Spinal cord (tissue), 10 donors: ENCODE measurements around the gene CLEC2A. TPM values are rescaled to one million over a fixed set of nuclear protein-coding genes. Genes with fewer than 3 reads are reported as not detected.

Source experiments
- DNase-seq, 6 donors: peaks; one replicate each; pipeline versions ENCODE4 v3.0.0 to v3.0.0-alpha.2; 2013 to 2015; ENCODE audit warnings: low spot score in 6 of 6, low read depth in 4 of 6
- H3K27ac ChIP-seq: one replicate; pipeline ENCODE4 v1.5.1; 2013; ENCODE audit warnings: low read depth, low read length, control low read depth
- H3K27me3 ChIP-seq: one replicate; pipeline ENCODE4 v1.6.1; 2013; ENCODE audit warnings: low read length; ENCODE audit not compliant: control insufficient read depth, insufficient read depth
- H3K36me3 ChIP-seq: one replicate; pipeline ENCODE4 v1.6.1; 2013; ENCODE audit warnings: low read length; ENCODE audit not compliant: control insufficient read depth, insufficient read depth
- H3K4me1 ChIP-seq: one replicate; pipeline ENCODE4 v1.6.1; 2013; ENCODE audit warnings: low read length; ENCODE audit not compliant: control insufficient read depth, insufficient read depth
- H3K4me3 ChIP-seq: one replicate; pipeline ENCODE4 v1.5.1; 2013; ENCODE audit warnings: low read depth, low read length, control low read depth
- H3K9me3 ChIP-seq: one replicate; pipeline ENCODE4 v1.6.1; 2013; ENCODE audit warnings: low read length; ENCODE audit not compliant: control insufficient read depth, insufficient read depth
- WGBS: methylation state at CpG from one replicate; pipeline ENCODE4 v1.1.5; 2013; ENCODE audit warnings: missing lambda C conversion rate; ENCODE audit not compliant: insufficient coverage; 5-methylcytosine and 5-hydroxymethylcytosine counted together
- polyA plus RNA-seq, 2 donors: library from polyadenylated mRNA; unstranded; fragments of 120-200 nt; gene quantifications; one replicate each; pipeline ENCODE4 v1.2.1, GENCODE V29; 2013; ENCODE audit not compliant: insufficient read length in 2 of 2
- total RNA-seq, 2 donors: library from RNA; depleted of rRNA in 1 of 2; stranded (reverse); fragments of 120-200 nt in 1 of 2; fragments of >200 nt in 1 of 2; gene quantifications; one replicate each; pipeline versions ENCODE4 v1.2.3 to v1.2.4, GENCODE V29; 2013 to 2014
- donor health status: healthy.

CLEC2A gene
- total and polyA plus RNA-seq, 4 donors, result 0.17 TPM; not detected in 3

DNA sequence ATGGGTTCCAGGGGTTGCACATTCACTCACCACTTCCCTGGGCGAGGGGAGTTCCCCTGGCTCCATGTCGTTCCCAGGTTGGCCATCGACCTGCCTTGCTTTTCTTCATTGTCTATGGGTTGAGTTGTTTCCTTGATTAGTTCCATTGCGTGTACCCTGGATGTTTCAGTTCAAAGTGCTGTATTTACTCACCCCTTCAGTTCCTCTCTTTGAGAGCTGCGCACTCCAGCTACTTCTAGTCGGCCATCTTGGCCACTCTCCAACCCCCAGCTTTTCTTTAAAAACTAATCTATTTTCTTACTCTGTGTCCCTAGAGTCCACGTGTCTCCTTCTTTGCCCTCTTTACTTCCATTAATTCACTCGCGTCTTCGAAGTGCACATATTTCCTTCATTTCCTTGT, 11.7 kb downstream of the CLEC2A start:
- no peak overlapping the region for H3K27ac ChIP-seq
- 81% methylated on average over 4 of the region's 10 CpGs for WGBS
- peaks cover 2% of the 10 kb centered on the region for H3K9me3 ChIP-seq
- H3K36me3 ChIP-seq, result no peaks in the 10 kb centered on the region
- no peak for DNase-seq
- no peaks in the 10 kb centered on the region for H3K27me3 ChIP-seq
- H3K4me3 ChIP-seq, result no peak overlapping the region
- no peaks in the 10 kb centered on the region for H3K4me1 ChIP-seq

DNA sequence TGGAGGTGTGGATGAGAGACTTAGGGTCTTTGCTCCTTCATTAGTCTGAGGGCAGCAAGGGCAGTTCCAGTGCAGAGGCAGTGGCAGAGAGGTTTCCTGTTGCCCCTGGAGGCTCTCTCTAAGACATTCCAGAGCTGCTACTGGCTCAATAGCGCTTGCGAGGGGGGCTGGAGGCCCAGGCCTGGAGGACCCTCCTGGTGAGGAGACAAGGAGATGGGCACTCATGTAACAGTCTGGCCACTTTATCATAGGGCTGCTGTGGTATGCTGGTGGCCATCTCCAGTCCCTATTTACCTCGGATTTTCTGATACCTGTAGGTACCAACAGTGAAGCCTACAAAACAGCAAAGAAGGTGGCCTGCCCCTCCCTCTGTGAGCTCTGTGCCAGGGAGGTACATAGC, 12.7 kb downstream of the CLEC2A start:
- 100% methylated on average over 2 of the region's 3 CpGs for WGBS
- Histone ChIP-seq H3K9me3 (peaks cover 2% of the 10 kb centered on the region), H3K27me3 (no peaks in the 10 kb centered on the region), H3K27ac (no peak overlapping the region), H3K36me3 (no peaks in the 10 kb centered on the region), H3K4me3 (no peak overlapping the region), H3K4me1 (no peaks in the 10 kb centered on the region)
- DNase-seq, result no peak

DNA sequence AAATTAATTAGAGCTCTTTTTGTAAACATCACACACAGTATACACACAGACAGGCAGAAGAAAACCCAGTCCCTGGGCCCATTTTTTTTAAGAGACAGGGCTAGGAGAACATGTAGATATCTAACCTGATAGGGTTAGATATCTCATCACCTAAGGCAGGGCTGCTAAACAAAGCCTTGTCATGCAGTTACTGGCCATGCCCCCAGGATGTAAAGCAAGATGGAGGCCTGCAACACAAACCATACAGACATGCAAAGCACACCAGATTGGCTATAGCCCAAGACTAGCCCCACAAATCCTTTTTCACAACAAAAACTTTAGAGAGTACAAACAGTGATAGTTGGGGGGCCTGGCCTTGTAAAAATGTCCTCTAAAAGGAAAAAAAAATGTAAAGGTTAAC, 20.5 kb downstream of the CLEC2A start:
- Histone ChIP-seq H3K4me1 (no peaks in the 10 kb centered on the region), H3K36me3 (no peaks in the 10 kb centered on the region), H3K9me3 (no peaks in the 10 kb centered on the region), H3K4me3 (no peak overlapping the region), H3K27ac (no peak overlapping the region), H3K27me3 (no peaks in the 10 kb centered on the region)
- no peak for DNase-seq

DNA sequence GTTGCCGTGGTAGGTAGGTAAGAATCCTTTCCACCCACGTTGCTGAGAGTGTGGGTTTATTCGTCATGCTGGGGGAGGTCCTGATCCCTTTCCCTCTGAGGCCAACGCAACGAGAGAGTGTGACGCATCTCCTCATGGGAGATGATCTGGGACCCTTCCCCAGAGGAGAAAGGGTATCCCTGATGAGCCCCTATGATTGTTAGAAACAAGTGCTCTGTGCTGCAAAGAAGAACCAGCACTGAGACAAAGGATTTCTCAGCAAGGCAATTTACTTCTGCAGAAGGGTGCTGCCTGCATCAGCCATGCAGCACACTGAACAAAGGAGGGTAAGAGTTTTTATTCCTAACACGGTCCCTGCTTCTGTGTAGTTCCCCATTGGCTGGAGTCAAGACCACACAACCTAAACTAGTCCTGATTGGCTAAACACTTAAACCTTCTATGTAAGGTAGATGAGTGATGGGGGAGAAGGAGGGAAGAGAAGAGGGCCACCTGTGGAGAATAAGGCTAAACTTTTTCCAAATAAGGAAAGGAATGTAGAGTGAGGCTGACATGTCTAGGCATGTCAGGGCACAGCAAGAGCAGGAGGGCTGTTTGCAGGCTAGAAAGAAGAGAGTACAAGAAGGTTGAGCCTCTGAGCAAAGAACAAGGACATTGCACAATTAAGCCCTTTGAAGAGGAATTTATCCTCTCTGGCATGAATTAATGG, 21.3 kb downstream of the CLEC2A start:
- Histone ChIP-seq H3K4me1 (no peaks in the 10 kb centered on the region), H3K4me3 (no peak overlapping the region), H3K36me3 (no peaks in the 10 kb centered on the region), H3K9me3 (no peaks in the 10 kb centered on the region), H3K27me3 (no peaks in the 10 kb centered on the region), H3K27ac (no peak overlapping the region)
- 90% methylated on average over 6 of the region's 7 CpGs for WGBS
- no peak for DNase-seq

DNA sequence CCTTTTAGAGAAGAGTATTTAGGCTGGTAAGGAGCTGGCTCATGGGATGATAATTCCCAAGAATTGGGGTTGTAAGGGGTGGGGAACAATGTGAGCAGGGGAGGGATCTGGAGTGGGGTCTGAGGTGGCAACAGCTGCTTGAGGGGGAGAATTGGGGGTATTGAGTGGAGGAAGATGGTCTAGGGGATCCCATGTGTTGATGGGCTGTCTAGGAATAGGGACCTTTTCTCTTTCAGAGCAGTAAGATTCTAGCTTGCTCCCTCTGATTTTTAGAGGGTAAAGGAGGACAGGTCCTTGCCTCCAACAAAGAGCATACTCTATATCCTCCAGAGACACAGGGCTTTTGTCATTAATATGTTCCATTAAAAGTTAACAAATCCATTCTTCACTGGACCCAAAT, 22.4 kb downstream of the CLEC2A start:
- no peaks in the 10 kb centered on the region for H3K27me3 ChIP-seq
- no peaks in the 10 kb centered on the region for H3K9me3 ChIP-seq
- H3K27ac ChIP-seq, result no peak overlapping the region
- no peak overlapping the region for H3K4me3 ChIP-seq
- no peaks in the 10 kb centered on the region for H3K4me1 ChIP-seq
- H3K36me3 ChIP-seq, result no peaks in the 10 kb centered on the region
- no peak for DNase-seq

DNA sequence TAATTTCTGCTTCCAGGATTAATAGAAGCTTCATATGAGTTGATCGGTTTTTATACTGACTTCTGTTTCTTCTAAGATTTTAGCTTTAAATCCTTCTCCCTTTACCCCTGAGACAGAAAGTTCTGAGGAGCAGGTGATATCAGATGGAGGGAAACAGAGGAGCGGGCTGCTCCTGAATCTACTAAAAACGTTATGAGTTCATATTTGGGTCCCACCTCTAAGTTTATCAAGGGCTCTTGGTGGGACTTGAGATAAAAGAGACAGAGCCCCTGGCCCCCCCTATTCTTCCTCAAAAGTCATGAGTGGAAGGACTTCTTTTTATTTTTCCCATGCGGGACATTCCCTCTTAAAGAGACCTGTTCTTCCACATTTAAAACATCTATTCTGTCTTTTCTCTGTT, 23.8 kb downstream of the CLEC2A start:
- WGBS, result 100% methylated on average over 2 of the region's 4 CpGs
- no peak overlapping the region for H3K27ac ChIP-seq
- no peak for DNase-seq
- no peaks in the 10 kb centered on the region for H3K9me3 ChIP-seq
- H3K4me1 ChIP-seq, result no peaks in the 10 kb centered on the region
- H3K36me3 ChIP-seq, result no peaks in the 10 kb centered on the region
- no peaks in the 10 kb centered on the region for H3K27me3 ChIP-seq
- no peak overlapping the region for H3K4me3 ChIP-seq

DNA sequence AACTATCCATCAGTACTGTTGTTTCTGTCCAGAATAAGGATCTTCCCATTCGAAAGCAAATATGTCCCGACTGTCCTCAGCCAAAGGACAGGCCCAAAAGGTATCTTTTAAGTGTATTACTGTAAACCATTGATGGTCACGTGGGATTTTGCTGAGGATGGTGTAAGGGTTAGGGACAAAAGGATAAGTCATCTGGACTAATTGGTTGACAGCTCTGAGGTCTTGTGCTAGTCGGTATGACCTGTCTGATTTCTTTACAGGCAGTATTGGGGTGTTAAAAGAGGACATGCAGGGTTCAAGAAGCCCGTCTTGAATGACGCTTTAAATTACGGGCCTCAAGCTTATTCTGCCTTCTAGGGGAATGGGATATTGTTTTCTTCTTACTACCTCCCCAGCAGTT, 24.4 kb downstream of the CLEC2A start:
- 86% methylated on average over 4 of the region's 7 CpGs for WGBS

DNA sequence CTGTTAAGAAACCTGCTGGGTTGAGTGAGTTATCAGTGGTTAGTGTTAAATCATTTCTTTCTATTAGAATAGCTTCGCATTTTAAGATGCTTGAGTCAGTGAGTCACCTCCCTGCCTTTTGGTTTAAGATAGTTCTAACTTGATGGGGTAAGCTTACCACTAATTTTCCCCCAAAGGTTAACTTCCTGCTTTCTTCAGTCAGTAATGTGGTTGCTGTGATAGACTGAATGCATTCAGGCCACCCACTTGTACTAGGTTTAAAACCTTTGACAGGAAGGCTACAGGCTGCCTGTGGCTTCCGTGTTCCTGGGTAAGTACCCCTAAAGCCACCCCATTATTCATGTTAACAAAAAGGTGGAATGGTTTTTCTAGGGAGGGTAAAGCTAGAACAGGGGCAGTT, 25.3 kb downstream of the CLEC2A start:
- no peaks in the 10 kb centered on the region for H3K27me3 ChIP-seq
- no peak for DNase-seq
- no peaks in the 10 kb centered on the region for H3K36me3 ChIP-seq
- WGBS, result no CpG with 5 or more reads among the region's 2 CpGs
- H3K27ac ChIP-seq, result no peak overlapping the region
- H3K4me3 ChIP-seq, result no peak overlapping the region
- H3K9me3 ChIP-seq, result no peaks in the 10 kb centered on the region
- no peaks in the 10 kb centered on the region for H3K4me1 ChIP-seq

More for the DNA sequence above, 24.4 kb downstream of the CLEC2A start:
- Histone ChIP-seq H3K36me3 (no peaks in the 10 kb centered on the region), H3K4me1 (no peaks in the 10 kb centered on the region), H3K27me3 (no peaks in the 10 kb centered on the region), H3K4me3 (no peak overlapping the region), H3K9me3 (no peaks in the 10 kb centered on the region), H3K27ac (no peak overlapping the region)
- no peak for DNase-seq

DNA sequence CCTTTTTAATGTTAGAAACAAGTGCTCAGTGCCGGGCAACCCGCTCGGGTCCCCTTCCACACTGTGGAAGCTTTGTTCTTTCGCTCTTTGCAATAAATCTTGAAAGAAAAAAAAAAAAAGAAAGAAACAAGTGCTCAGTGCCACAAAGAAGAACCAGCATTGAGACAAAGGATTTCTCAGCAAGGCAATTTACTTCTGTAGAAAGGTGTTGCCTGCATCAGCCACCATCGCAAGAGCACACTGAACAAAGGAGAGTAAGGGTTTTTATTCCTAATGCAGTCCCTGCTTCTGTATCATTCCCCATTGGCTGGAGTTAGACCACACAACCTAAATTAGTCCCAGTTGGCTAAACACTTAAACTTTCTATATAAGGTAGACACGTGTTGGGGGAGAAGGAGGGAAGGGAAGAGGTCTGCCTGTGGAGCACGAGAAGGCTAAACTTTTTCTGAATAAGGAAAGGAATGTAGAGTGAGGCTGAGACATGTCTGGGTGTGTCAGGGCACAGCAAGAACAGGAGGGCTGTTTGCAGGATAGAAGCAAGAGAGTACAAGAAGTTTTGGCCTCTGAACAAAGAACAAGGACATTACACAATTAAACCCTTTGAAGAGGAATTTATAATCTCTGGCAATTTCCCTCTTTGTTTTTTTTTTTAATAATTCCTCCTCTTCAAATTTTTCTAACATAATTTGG, 29.5 kb downstream of the CLEC2A start:
- Histone ChIP-seq H3K4me3 (no peak overlapping the region), H3K4me1 (no peaks in the 10 kb centered on the region), H3K27me3 (no peaks in the 10 kb centered on the region), H3K36me3 (no peaks in the 10 kb centered on the region), H3K27ac (no peak overlapping the region), H3K9me3 (no peaks in the 10 kb centered on the region)
- no peak for DNase-seq
- 77% methylated on average over 5 of the region's 7 CpGs for WGBS

DNA sequence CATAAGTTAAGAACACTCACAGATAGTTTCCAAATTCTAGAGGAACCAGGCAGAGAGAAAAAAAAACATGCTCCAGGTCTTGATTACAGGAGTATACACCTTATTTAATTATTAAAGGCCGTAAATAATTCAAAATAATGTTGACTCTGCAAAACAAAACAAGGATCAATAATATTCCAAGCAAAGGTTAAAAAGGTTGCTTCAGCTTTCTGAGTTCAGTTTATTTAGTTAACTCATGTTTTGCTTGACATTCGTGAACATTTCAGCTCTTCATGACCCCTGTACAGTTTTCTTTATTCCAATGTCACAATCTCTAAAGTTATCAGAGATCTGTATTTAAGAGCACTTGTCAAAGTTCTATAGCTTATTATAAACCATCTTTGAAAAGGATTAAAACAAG, 31.2 kb downstream of the CLEC2A start:
- no CpG with 5 or more reads among the region's 2 CpGs for WGBS
- Histone ChIP-seq H3K4me3 (no peak overlapping the region), H3K36me3 (no peaks in the 10 kb centered on the region), H3K27ac (no peak overlapping the region), H3K4me1 (no peaks in the 10 kb centered on the region), H3K9me3 (no peaks in the 10 kb centered on the region), H3K27me3 (no peaks in the 10 kb centered on the region)
- DNase-seq, result no peak
